ENCODE results near the gene VPS13C.

DNA sequence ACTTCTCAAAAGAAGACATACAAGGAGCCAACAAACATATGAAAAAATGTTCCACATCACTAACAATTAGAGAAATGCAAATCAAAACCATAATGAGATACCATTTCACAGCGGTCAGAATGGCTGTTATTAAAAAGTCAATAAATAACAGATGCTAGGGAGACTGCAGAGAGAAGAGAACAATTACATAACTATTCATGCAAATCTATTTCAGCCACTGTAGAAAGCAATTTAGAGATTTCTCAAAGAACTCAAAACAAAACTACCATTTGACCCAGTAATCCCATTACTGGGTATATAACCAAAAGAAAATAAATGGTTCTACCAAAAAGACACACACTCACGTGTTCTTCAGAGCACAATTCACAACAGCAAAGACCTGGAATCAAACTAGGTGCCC, 116.3 kb downstream of the VPS13C start:
- TF ChIP-seq, protein P1, sequence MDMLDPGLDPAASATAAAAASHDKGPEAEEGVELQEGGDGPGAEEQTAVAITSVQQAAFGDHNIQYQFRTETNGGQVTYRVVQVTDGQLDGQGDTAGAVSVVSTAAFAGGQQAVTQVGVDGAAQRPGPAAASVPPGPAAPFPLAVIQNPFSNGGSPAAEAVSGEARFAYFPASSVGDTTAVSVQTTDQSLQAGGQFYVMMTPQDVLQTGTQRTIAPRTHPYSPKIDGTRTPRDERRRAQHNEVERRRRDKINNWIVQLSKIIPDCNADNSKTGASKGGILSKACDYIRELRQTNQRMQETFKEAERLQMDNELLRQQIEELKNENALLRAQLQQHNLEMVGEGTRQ (CRISPR knock-in tag; IDR thresholded peaks at IDR 0.05): no peak
- TF ChIP-seq ZNF263 (CRISPR knock-in tag; IDR thresholded peaks at IDR 0.05; ENCODE audit: low read depth) (no peak), NR2C2 (CRISPR knock-in tag; IDR thresholded peaks at IDR 0.05) (no peak), ZNF317 (CRISPR knock-in tag; IDR thresholded peaks at IDR 0.05; ENCODE audit: borderline replicate concordance, low read depth) (no peak), PRRX2 (CRISPR knock-in tag; IDR thresholded peaks at IDR 0.05) (no peak), JUN (CRISPR knock-in tag; IDR thresholded peaks at IDR 0.05) (no peak)
- TF ChIP-seq, protein P2, sequence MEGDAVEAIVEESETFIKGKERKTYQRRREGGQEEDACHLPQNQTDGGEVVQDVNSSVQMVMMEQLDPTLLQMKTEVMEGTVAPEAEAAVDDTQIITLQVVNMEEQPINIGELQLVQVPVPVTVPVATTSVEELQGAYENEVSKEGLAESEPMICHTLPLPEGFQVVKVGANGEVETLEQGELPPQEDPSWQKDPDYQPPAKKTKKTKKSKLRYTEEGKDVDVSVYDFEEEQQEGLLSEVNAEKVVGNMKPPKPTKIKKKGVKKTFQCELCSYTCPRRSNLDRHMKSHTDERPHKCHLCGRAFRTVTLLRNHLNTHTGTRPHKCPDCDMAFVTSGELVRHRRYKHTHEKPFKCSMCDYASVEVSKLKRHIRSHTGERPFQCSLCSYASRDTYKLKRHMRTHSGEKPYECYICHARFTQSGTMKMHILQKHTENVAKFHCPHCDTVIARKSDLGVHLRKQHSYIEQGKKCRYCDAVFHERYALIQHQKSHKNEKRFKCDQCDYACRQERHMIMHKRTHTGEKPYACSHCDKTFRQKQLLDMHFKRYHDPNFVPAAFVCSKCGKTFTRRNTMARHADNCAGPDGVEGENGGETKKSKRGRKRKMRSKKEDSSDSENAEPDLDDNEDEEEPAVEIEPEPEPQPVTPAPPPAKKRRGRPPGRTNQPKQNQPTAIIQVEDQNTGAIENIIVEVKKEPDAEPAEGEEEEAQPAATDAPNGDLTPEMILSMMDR (IDR thresholded peaks at IDR 0.05): no peak
- TF ChIP-seq, protein P3, sequence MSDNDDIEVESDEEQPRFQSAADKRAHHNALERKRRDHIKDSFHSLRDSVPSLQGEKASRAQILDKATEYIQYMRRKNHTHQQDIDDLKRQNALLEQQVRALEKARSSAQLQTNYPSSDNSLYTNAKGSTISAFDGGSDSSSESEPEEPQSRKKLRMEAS (CRISPR knock-in tag; IDR thresholded peaks at IDR 0.05): no peak
- TF ChIP-seq, protein P4, sequence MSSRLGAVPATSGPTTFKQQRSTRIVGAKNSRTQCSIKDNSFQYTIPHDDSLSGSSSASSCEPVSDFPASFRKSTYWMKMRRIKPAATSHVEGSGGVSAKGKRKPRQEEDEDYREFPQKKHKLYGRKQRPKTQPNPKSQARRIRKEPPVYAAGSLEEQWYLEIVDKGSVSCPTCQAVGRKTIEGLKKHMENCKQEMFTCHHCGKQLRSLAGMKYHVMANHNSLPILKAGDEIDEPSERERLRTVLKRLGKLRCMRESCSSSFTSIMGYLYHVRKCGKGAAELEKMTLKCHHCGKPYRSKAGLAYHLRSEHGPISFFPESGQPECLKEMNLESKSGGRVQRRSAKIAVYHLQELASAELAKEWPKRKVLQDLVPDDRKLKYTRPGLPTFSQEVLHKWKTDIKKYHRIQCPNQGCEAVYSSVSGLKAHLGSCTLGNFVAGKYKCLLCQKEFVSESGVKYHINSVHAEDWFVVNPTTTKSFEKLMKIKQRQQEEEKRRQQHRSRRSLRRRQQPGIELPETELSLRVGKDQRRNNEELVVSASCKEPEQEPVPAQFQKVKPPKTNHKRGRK (CRISPR knock-in tag; IDR thresholded peaks at IDR 0.05; ENCODE audit: borderline replicate concordance): no peak
- TF ChIP-seq, protein P5, sequence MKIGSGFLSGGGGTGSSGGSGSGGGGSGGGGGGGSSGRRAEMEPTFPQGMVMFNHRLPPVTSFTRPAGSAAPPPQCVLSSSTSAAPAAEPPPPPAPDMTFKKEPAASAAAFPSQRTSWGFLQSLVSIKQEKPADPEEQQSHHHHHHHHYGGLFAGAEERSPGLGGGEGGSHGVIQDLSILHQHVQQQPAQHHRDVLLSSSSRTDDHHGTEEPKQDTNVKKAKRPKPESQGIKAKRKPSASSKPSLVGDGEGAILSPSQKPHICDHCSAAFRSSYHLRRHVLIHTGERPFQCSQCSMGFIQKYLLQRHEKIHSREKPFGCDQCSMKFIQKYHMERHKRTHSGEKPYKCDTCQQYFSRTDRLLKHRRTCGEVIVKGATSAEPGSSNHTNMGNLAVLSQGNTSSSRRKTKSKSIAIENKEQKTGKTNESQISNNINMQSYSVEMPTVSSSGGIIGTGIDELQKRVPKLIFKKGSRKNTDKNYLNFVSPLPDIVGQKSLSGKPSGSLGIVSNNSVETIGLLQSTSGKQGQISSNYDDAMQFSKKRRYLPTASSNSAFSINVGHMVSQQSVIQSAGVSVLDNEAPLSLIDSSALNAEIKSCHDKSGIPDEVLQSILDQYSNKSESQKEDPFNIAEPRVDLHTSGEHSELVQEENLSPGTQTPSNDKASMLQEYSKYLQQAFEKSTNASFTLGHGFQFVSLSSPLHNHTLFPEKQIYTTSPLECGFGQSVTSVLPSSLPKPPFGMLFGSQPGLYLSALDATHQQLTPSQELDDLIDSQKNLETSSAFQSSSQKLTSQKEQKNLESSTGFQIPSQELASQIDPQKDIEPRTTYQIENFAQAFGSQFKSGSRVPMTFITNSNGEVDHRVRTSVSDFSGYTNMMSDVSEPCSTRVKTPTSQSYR (CRISPR knock-in tag; IDR thresholded peaks at IDR 0.05): no peak

Data from WTC11 (cell line).